ENCODE measurements around the gene PARP6.

DNA sequence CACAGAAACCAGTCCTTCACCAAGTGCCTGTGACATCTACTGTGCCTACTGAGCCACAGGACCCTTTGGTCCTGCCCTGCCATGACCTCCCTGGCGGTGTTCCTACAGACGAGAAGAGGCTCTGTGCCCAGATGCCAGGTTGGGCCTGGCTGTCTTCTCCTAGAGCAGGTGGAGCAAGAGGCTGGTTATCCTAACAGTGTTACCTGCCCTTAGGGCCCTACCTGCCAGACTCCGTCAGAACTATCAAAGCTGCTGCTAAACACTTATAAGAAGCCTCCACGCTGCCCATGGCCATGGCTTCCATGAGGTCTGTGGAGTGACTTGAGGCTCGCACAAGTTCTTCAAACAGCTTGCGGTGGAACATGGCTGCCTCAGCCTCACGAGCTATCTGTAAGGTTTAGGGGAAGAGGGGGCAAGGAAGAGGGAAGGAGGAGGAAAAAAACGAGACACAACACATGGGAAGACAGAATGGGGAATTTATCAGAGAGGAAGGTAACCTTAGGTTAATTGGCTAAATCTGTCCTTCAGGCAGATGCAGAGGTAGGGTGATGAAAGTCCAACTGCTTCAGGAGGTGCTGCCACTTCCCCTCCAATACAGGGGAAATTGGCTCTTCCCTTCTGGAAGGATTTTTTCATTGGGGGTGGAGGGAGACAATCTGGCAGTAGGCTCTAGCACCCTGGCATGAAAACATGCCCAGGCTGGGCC, 69.4 kb downstream of the PARP6 start:
- TF ChIP-seq, protein P1, sequence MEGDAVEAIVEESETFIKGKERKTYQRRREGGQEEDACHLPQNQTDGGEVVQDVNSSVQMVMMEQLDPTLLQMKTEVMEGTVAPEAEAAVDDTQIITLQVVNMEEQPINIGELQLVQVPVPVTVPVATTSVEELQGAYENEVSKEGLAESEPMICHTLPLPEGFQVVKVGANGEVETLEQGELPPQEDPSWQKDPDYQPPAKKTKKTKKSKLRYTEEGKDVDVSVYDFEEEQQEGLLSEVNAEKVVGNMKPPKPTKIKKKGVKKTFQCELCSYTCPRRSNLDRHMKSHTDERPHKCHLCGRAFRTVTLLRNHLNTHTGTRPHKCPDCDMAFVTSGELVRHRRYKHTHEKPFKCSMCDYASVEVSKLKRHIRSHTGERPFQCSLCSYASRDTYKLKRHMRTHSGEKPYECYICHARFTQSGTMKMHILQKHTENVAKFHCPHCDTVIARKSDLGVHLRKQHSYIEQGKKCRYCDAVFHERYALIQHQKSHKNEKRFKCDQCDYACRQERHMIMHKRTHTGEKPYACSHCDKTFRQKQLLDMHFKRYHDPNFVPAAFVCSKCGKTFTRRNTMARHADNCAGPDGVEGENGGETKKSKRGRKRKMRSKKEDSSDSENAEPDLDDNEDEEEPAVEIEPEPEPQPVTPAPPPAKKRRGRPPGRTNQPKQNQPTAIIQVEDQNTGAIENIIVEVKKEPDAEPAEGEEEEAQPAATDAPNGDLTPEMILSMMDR (IDR thresholded peaks at IDR 0.05), result no peak
- TF ChIP-seq EZH2 (IDR thresholded peaks at IDR 0.05; ENCODE audit: borderline replicate concordance, insufficient read depth, low read depth, low read length, poor library complexity, severe bottlenecking), result no peak

All from B cell (primary cell).